Activated CD4-positive, CD25-positive, alpha-beta regulatory T cell treated with anti-CD3 and anti-CD28 coated beads, Interleukin-2, amount 50 U/mL, for 72 hours (primary cell): Measurements from ENCODE around the gene RPL12.

ENCODE experiments used
- DNase-seq: peaks from one replicate; pipeline ENCODE4 v3.0.0; 2021

The RPL12 gene

GRCh38 chr9:127402401-127403090 is 48.7 kb downstream of the RPL12 start:
- DNase-seq: no peak

DNA sequence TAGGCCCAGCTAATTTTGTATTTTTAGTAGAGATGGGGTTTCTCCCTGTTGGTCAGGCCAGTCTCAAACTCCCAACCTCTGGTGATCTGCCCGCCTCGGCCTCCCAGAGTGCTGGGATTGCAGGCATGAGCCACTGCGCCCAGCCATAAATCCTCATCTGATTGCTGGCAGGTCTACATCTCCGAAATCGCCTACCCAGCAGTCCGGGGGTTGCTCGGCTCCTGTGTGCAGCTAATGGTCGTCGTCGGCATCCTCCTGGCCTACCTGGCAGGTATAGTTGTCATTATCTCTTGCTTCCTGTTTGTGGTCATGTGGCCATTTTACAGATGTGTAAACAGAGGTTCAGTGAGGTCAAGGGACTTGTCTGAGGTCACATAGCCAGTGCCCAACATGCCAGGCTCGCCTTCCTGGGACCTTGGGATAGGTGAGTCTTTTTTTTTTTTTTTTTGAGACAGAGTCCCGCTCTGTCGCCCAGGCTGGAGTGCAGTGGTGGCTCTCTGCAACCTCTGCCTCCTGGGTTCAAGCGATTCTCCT is 51.4 kb downstream of the RPL12 start:
- DNase-seq: no peak

GRCh38 chr9:127398715-127399400 is 52.3 kb downstream of the RPL12 start:
- DNase-seq: no peak

DNA sequence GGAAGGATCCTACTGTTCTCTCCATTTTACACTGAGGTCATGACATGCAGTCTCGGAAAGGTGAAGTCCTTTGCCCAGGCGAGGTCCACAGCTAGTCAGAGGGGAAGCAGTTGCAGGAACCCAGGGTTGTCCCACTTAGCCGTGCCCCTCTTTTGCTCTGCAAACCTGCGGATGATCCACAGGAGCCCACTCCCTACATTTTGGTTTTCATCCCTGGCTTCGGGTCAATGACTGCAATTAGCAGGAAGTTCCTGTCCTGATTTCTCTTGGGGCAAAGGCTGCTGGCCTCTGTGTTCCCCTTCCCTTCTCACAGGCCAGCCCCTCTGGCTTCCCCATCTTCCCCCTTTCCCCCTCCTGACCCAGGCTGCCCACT is 52.9 kb downstream of the RPL12 start:
- no peak for DNase-seq
